ENCODE measurements around the gene ZFP36L2. TPM values are rescaled to one million over a fixed set of nuclear protein-coding genes. Genes with fewer than 3 reads are reported as not detected.

Gene ZFP36L2
- total RNA-seq, 1 experiment from 2014 or later, result 105 TPM

GRCh38 chr2:43241558-43241957 lies 15.2 kb upstream of the ZFP36L2 start:
- no peak overlapping the region for H2AFZ ChIP-seq (ENCODE audit: low read length)
- no peak overlapping the region for H3K9ac ChIP-seq (ENCODE audit: extremely low read depth, insufficient read length, low read length)
- no peak overlapping the region for H3K27ac ChIP-seq (ENCODE audit: insufficient read length, low read depth, low read length)
- H3K79me1 ChIP-seq (ENCODE audit: insufficient read depth, low read depth, low read length, poor library complexity, severe bottlenecking), result no peaks in the 10 kb centered on the region
- DNase-seq, result no peak
- H3K4me3 Mint-ChIP-seq, result no peak overlapping the region
- no peaks in the 10 kb centered on the region for H3K9me3 ChIP-seq (ENCODE audit: control insufficient read depth, low read depth, low read length)
- no peaks in the 10 kb centered on the region for H3K4me1 ChIP-seq (ENCODE audit: insufficient read depth, low read length)
- no peak overlapping the region for H3K4ac ChIP-seq (ENCODE audit: low read depth, low read length)
- peaks cover 6 to 9% of the 10 kb centered on the region in 2 experiments; a peak in 3 of 4 replicates for H3K4me1 Mint-ChIP-seq
- H4K8ac ChIP-seq (replicated peaks; ENCODE audit: insufficient read length, low read depth, low read length), result no peak overlapping the region
- no peak overlapping the region for H3K18ac ChIP-seq (ENCODE audit: insufficient read length, low read depth, low read length)
- H3K36me3 Mint-ChIP-seq (ENCODE audit: insufficient read depth in 1 of 3, low read depth in 3 of 3), result 0 out of 7 replicates have a peak, but pooled peaks cover 0 to 1% (median 0%) of the 10 kb centered on the region in 3 experiments
- no peaks in the 10 kb centered on the region; a peak in 1 of 5 replicates for H3K9me3 Mint-ChIP-seq
- no peak for TF ChIP-seq CTCF (conservative IDR thresholded peaks at IDR 0.05)
- no peak overlapping the region for H3K56ac ChIP-seq (ENCODE audit: insufficient read length, low read depth, low read length)
- no peaks in the 10 kb centered on the region for H4K20me1 ChIP-seq (ENCODE audit: control insufficient read depth, insufficient read depth, insufficient read length)
- H3K23ac ChIP-seq (ENCODE audit: insufficient read length, low read depth, low read length), result no peak overlapping the region
- no peak overlapping the region for H4K5ac ChIP-seq (ENCODE audit: insufficient read length, low read depth, low read length)
- no peak overlapping the region for H2BK5ac ChIP-seq (ENCODE audit: insufficient read length, low read length)
- no peaks in the 10 kb centered on the region for H3K23me2 ChIP-seq (ENCODE audit: insufficient read length, low read depth, low read length, poor library complexity, severe bottlenecking)
- no peaks in the 10 kb centered on the region for H3K27me3 Mint-ChIP-seq (ENCODE audit: low read depth)
- H2BK120ac ChIP-seq (ENCODE audit: low read depth, low read length, poor library complexity, severe bottlenecking), result no peak overlapping the region
- no peaks in the 10 kb centered on the region for H3K79me2 ChIP-seq (ENCODE audit: insufficient read depth, low read length)
- H3T11ph ChIP-seq (ENCODE audit: low read length), result no peak overlapping the region
- no peak overlapping the region for H4K91ac ChIP-seq (ENCODE audit: insufficient read length, low read depth, low read length)
- no peak overlapping the region for H2BK12ac ChIP-seq (ENCODE audit: insufficient read length, low read depth, low read length)
- H2AK5ac ChIP-seq (ENCODE audit: insufficient read length, low read length), result no peak overlapping the region
- H3K27me3 ChIP-seq (ENCODE audit: insufficient read depth, low read length), result no peaks in the 10 kb centered on the region
- WGBS (ENCODE audit: extremely low coverage, insufficient read length, low lambda C conversion rate), result no CpG with 5 or more reads among the region's 10 CpGs
- no peak overlapping the region for H2BK20ac ChIP-seq (ENCODE audit: low read depth, low read length, poor library complexity, severe bottlenecking)
- no peak overlapping the region for H3K14ac ChIP-seq (ENCODE audit: insufficient read depth, low read length)
- no peak overlapping the region for H3K27ac Mint-ChIP-seq
- H2BK15ac ChIP-seq (ENCODE audit: low read depth, low read length), result no peak overlapping the region
- H3K4me2 ChIP-seq (ENCODE audit: insufficient read depth, insufficient read length, low read length), result no peak overlapping the region
